HCT116 (cell line): ENCODE measurements around the gene DGKE.

Experiments
- CEBPB ChIP-seq: IDR thresholded peaks from 2 replicates; pipeline ENCODE4 v1.6.1; 2012; ENCODE audit warnings: low read depth
- EZH2 ChIP-seq: fragments of 200-600 bp; sonication (generic); IDR thresholded peaks from 2 replicates; pipeline ENCODE4 v1.6.1; 2017; ENCODE audit warnings: antibody characterized with exemption, mixed run types
- JUND ChIP-seq: IDR thresholded peaks from 2 replicates; pipeline ENCODE4 v1.6.1; 2012
- POLR2A ChIP-seq: IDR thresholded peaks from 2 replicates; pipeline ENCODE4 v1.7.0; 2011; ENCODE audit warnings: borderline replicate concordance; ENCODE audit not compliant: insufficient read depth, insufficient read length; ENCODE audit errors: extremely low read depth
- TCF7L2 ChIP-seq: IDR thresholded peaks from 2 replicates; pipeline ENCODE4 v1.7.0; 2011; ENCODE audit warnings: borderline replicate concordance, inconsistent platforms; ENCODE audit not compliant: insufficient read depth, insufficient read length; ENCODE audit errors: extremely low read depth
- TF ChIP-seq, protein P1 (sequence below), 3 experiments: fragments of 200-600 bp in 1 of 3; sonication (generic) in 1 of 3; IDR thresholded peaks in 2 of 3; conservative IDR thresholded peaks in 1 of 3; 2 replicates each; pipeline ENCODE4 v1.5.1; 2012 to 2017; ENCODE audit warnings: low read depth in 2 of 3, low read length in 2 of 3, antibody characterized with exemption in 1 of 3, borderline replicate concordance in 1 of 3, control low read depth in 1 of 3, mild to moderate bottlenecking in 1 of 3, mixed read lengths in 1 of 3, mixed run types in 1 of 3, moderate library complexity in 1 of 3; ENCODE audit not compliant: insufficient read depth in 1 of 3
- TF ChIP-seq, protein P2 (sequence below): IDR thresholded peaks from 2 replicates; pipeline ENCODE4 v1.6.1; 2012; ENCODE audit warnings: low read depth
- TF ChIP-seq, protein P3 (sequence below): IDR thresholded peaks from 2 replicates; pipeline ENCODE4 v1.6.1; 2012

DNA sequence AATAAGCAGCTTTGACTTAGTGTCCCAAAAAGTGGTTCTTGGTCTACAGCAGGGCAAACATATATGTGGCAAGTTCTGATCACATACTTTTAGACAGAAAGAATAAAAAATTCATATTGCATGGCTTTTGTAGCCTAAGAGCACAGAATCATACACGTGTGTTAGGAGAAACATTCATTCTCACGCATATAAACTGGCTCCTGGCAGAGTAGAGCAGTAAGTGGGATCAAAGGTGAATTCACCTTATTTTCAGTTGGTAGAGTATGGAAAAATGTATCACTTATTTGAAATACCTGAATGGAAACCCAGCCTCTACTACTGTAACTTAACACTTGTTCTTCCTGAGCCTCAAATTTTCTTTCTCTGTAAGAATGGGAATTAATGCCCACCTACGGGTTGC lies 34.8 kb downstream of the DGKE start:
- TF ChIP-seq, protein P1, sequence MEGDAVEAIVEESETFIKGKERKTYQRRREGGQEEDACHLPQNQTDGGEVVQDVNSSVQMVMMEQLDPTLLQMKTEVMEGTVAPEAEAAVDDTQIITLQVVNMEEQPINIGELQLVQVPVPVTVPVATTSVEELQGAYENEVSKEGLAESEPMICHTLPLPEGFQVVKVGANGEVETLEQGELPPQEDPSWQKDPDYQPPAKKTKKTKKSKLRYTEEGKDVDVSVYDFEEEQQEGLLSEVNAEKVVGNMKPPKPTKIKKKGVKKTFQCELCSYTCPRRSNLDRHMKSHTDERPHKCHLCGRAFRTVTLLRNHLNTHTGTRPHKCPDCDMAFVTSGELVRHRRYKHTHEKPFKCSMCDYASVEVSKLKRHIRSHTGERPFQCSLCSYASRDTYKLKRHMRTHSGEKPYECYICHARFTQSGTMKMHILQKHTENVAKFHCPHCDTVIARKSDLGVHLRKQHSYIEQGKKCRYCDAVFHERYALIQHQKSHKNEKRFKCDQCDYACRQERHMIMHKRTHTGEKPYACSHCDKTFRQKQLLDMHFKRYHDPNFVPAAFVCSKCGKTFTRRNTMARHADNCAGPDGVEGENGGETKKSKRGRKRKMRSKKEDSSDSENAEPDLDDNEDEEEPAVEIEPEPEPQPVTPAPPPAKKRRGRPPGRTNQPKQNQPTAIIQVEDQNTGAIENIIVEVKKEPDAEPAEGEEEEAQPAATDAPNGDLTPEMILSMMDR (IDR thresholded peaks at IDR 0.05 in 2 of 3, conservative IDR thresholded peaks at IDR 0.05 in 1 of 3; ENCODE audit: borderline replicate concordance in 1 of 3, insufficient read depth in 1 of 3, low read depth in 2 of 3, low read length in 2 of 3), result no peak
- TF ChIP-seq JUND, result no peak
- no peak for TF ChIP-seq POLR2A
- TF ChIP-seq EZH2, result no peak
- TF ChIP-seq, protein P2, sequence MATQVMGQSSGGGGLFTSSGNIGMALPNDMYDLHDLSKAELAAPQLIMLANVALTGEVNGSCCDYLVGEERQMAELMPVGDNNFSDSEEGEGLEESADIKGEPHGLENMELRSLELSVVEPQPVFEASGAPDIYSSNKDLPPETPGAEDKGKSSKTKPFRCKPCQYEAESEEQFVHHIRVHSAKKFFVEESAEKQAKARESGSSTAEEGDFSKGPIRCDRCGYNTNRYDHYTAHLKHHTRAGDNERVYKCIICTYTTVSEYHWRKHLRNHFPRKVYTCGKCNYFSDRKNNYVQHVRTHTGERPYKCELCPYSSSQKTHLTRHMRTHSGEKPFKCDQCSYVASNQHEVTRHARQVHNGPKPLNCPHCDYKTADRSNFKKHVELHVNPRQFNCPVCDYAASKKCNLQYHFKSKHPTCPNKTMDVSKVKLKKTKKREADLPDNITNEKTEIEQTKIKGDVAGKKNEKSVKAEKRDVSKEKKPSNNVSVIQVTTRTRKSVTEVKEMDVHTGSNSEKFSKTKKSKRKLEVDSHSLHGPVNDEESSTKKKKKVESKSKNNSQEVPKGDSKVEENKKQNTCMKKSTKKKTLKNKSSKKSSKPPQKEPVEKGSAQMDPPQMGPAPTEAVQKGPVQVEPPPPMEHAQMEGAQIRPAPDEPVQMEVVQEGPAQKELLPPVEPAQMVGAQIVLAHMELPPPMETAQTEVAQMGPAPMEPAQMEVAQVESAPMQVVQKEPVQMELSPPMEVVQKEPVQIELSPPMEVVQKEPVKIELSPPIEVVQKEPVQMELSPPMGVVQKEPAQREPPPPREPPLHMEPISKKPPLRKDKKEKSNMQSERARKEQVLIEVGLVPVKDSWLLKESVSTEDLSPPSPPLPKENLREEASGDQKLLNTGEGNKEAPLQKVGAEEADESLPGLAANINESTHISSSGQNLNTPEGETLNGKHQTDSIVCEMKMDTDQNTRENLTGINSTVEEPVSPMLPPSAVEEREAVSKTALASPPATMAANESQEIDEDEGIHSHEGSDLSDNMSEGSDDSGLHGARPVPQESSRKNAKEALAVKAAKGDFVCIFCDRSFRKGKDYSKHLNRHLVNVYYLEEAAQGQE, result no peak
- TF ChIP-seq, protein P3, sequence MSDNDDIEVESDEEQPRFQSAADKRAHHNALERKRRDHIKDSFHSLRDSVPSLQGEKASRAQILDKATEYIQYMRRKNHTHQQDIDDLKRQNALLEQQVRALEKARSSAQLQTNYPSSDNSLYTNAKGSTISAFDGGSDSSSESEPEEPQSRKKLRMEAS, result no peak
- TF ChIP-seq TCF7L2, result no peak
- TF ChIP-seq CEBPB, result no peak
